ENCODE results near the gene ADAMTS13.

GRCh38 chr9:133449760-133450159, 27.6 kb downstream of the ADAMTS13 start:
- TF ChIP-seq CTCF (IDR thresholded peaks at IDR 0.05) (no peak), POLR2A (IDR thresholded peaks at IDR 0.05) (no peak), EP300 (IDR thresholded peaks at IDR 0.05) (no peak)
